NCI-H82 (cell line): Measurements from ENCODE around the gene PSMB2.
"Not testable (repeated sequence)": the region's sequence is repeated elsewhere in the genome, so short reads cannot be mapped to it uniquely, and the experiment has no call there.

Experiments used
- DNase-seq: peaks from one replicate; lab custom pipeline; 2025; lab: John Stamatoyannopoulos, UW

The PSMB2 gene

GRCh38 chr1:35641233-35641866 is at the start of gene PSMB2:
Gene PSMB2, minus strand, starts transcription at chr1:35641526. Its CDS starts 94 bp downstream, at chr1:35641432.
- peak; percentile 98 for DNase-seq

- DNase-seq: no peak
Observed at GRCh38 chr1:35691080-35691479, 49.8 kb upstream of the PSMB2 start.

- not testable (repeated sequence) for DNase-seq
Observed at GRCh38 chr1:35690103-35690502, 48.8 kb upstream of the PSMB2 start.

- no peak for DNase-seq
Observed at GRCh38 chr1:35688161-35688560, 46.8 kb upstream of the PSMB2 start.

- no peak for DNase-seq
Observed at GRCh38 chr1:35683012-35683411, 41.7 kb upstream of the PSMB2 start.

GRCh38 chr1:35680271-35680670 is 38.9 kb upstream of the PSMB2 start:
- no peak for DNase-seq

- no peak for DNase-seq
Observed at GRCh38 chr1:35675773-35676172, 34.4 kb upstream of the PSMB2 start.

- DNase-seq: no peak
Observed at GRCh38 chr1:35674111-35674510, 32.8 kb upstream of the PSMB2 start.

GRCh38 chr1:35672116-35672515 is 30.8 kb upstream of the PSMB2 start:
- peak; percentile 27 for DNase-seq

GRCh38 chr1:35668506-35668905 is 27.2 kb upstream of the PSMB2 start:
- DNase-seq: peak; percentile 93

GRCh38 chr1:35666916-35667315 is 25.6 kb upstream of the PSMB2 start:
- no peak for DNase-seq

- DNase-seq: peak; percentile 11
Observed at GRCh38 chr1:35666216-35666615, 24.9 kb upstream of the PSMB2 start.

GRCh38 chr1:35663434-35663833 is 22.1 kb upstream of the PSMB2 start:
- DNase-seq: no peak

GRCh38 chr1:35661474-35661795 is 20.1 kb upstream of the PSMB2 start:
- no peak for DNase-seq

GRCh38 chr1:35660581-35661473 is 19.5 kb upstream of the PSMB2 start:
- peak; percentile 8 for DNase-seq

GRCh38 chr1:35659589-35659988 is 18.3 kb upstream of the PSMB2 start:
- DNase-seq: no peak

GRCh38 chr1:35657851-35658250 is 16.5 kb upstream of the PSMB2 start:
- DNase-seq: no peak

- DNase-seq: no peak
Observed at GRCh38 chr1:35656863-35657232, 15.5 kb upstream of the PSMB2 start.

- no peak for DNase-seq
Observed at GRCh38 chr1:35656148-35656862, 15.0 kb upstream of the PSMB2 start.

- no peak for DNase-seq
Observed at GRCh38 chr1:35655196-35655595, 13.9 kb upstream of the PSMB2 start.

- DNase-seq: no peak
Observed at GRCh38 chr1:35650416-35650815, 9.1 kb upstream of the PSMB2 start.

GRCh38 chr1:35646043-35646442 is 4.7 kb upstream of the PSMB2 start:
- DNase-seq: peak; percentile 33

- DNase-seq: peak; percentile 32
Observed at GRCh38 chr1:35644204-35644603, 2.9 kb upstream of the PSMB2 start.
